Loucy (cell line): Measurements from ENCODE around the gene KCNQ5.

Source experiments
- H2AFZ ChIP-seq: fragments of 200-600 bp; sonication (generic); 2 replicates; pipeline ENCODE4 v1.6.0; 2016; ENCODE audit warnings: antibody characterized with exemption, mild to moderate bottlenecking, low read length, moderate library complexity
- H3F3A ChIP-seq: fragments of 200-600 bp; 2 replicates; pipeline ENCODE4 v1.6.0; 2016; ENCODE audit warnings: antibody characterized with exemption, low read depth, mild to moderate bottlenecking
- H3K27me3 ChIP-seq: fragments of 200-600 bp; sonication (generic); 2 replicates; pipeline ENCODE4 v1.6.1; 2014; ENCODE audit warnings: low read length, mild to moderate bottlenecking; ENCODE audit not compliant: insufficient read depth, poor library complexity, severe bottlenecking
- H3K36me3 ChIP-seq: fragments of 200-600 bp; sonication (generic); 2 replicates; pipeline ENCODE4 v1.6.1; 2016; ENCODE audit warnings: low read length; ENCODE audit not compliant: insufficient read depth
- H3K4me1 ChIP-seq: fragments of 200-600 bp; sonication (generic); 2 replicates; pipeline ENCODE4 v1.5.1; 2014; ENCODE audit warnings: low read length, mild to moderate bottlenecking; ENCODE audit not compliant: insufficient read depth, poor library complexity, severe bottlenecking
- H3K4me2 ChIP-seq: fragments of 200-600 bp; sonication (generic); 2 replicates; pipeline ENCODE4 v1.6.0; 2014; ENCODE audit warnings: antibody characterized with exemption, low read length, low read depth, mild to moderate bottlenecking; ENCODE audit not compliant: poor library complexity, severe bottlenecking
- H3K4me3 ChIP-seq: fragments of 200-600 bp; sonication (generic); 2 replicates; pipeline ENCODE4 v1.5.1; 2014; ENCODE audit warnings: low read length, mild to moderate bottlenecking, mixed read lengths; ENCODE audit not compliant: poor library complexity, severe bottlenecking
- H3K79me2 ChIP-seq: fragments of 200-600 bp; sonication (generic); 2 replicates; pipeline ENCODE4 v1.6.1; 2014; ENCODE audit warnings: low read length; ENCODE audit not compliant: insufficient read depth
- H3K9ac ChIP-seq: fragments of 200-600 bp; sonication (generic); 2 replicates; pipeline ENCODE4 v1.6.0; 2014; ENCODE audit warnings: mild to moderate bottlenecking, low read depth, low read length, moderate library complexity; ENCODE audit not compliant: poor library complexity, severe bottlenecking
- H3K9me2 ChIP-seq: fragments of 200-600 bp; sonication (generic); replicated peaks from 2 replicates; pipeline ENCODE4 v1.6.1; 2016; ENCODE audit warnings: low read depth, low read length, mixed read lengths
- H3K9me3 ChIP-seq: fragments of 200-600 bp; sonication (generic); 2 replicates; pipeline ENCODE4 v1.6.1; 2014; ENCODE audit warnings: mild to moderate bottlenecking, antibody characterized with exemption, low read length, low read depth; ENCODE audit not compliant: insufficient read depth
- H4K20me1 ChIP-seq: fragments of 200-600 bp; sonication (generic); 2 replicates; pipeline ENCODE4 v1.6.0; 2014; ENCODE audit warnings: antibody characterized with exemption, low read length, mild to moderate bottlenecking; ENCODE audit not compliant: insufficient read depth, poor library complexity, severe bottlenecking
- EZH2phosphoT487 ChIP-seq: fragments of 200-600 bp; IDR thresholded peaks from 2 replicates; pipeline ENCODE4 v1.6.1; 2018; ENCODE audit warnings: antibody characterized with exemption, mild to moderate bottlenecking, moderate library complexity, borderline replicate concordance
- TF ChIP-seq, protein P1 (sequence below): fragments of 200-600 bp; sonication (generic); conservative IDR thresholded peaks from 2 replicates; pipeline ENCODE4 v1.5.1; 2014; ENCODE audit warnings: mild to moderate bottlenecking, antibody characterized with exemption, low read length

Gene KCNQ5

DNA sequence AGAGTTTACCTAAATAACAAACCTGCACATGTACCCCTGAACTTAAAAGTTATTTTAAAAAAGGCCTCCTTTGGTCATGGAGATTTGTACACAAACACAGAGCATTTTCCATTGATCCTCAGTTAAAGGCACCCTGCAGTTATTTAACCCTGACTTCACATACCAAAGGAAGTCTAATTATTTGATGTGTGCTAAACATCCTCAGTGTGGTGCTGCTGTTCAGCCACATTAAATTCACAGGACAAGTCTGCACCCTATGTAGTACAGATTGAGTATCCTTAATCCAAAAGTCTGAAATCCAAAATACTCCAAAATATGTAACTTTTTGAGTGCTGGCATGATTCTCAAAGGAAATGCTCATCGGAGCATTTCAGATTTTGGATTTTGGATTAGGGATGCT, 21.4 kb downstream of the KCNQ5 start:
- Histone ChIP-seq H3K27me3 (no peaks in the 10 kb centered on the region), H3K4me3 (no peak overlapping the region), H3K9me3 (no peaks in the 10 kb centered on the region), H2AFZ (no peak overlapping the region), H3F3A (no peaks in the 10 kb centered on the region), H3K79me2 (no peaks in the 10 kb centered on the region), H3K4me2 (no peak overlapping the region), H4K20me1 (no peaks in the 10 kb centered on the region), H3K4me1 (no peaks in the 10 kb centered on the region), H3K9ac (no peak overlapping the region), H3K9me2 (no peaks in the 10 kb centered on the region), H3K36me3 (no peaks in the 10 kb centered on the region)
- TF ChIP-seq, protein P1, sequence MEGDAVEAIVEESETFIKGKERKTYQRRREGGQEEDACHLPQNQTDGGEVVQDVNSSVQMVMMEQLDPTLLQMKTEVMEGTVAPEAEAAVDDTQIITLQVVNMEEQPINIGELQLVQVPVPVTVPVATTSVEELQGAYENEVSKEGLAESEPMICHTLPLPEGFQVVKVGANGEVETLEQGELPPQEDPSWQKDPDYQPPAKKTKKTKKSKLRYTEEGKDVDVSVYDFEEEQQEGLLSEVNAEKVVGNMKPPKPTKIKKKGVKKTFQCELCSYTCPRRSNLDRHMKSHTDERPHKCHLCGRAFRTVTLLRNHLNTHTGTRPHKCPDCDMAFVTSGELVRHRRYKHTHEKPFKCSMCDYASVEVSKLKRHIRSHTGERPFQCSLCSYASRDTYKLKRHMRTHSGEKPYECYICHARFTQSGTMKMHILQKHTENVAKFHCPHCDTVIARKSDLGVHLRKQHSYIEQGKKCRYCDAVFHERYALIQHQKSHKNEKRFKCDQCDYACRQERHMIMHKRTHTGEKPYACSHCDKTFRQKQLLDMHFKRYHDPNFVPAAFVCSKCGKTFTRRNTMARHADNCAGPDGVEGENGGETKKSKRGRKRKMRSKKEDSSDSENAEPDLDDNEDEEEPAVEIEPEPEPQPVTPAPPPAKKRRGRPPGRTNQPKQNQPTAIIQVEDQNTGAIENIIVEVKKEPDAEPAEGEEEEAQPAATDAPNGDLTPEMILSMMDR, result no peak
- TF ChIP-seq EZH2phosphoT487, result no peak

DNA sequence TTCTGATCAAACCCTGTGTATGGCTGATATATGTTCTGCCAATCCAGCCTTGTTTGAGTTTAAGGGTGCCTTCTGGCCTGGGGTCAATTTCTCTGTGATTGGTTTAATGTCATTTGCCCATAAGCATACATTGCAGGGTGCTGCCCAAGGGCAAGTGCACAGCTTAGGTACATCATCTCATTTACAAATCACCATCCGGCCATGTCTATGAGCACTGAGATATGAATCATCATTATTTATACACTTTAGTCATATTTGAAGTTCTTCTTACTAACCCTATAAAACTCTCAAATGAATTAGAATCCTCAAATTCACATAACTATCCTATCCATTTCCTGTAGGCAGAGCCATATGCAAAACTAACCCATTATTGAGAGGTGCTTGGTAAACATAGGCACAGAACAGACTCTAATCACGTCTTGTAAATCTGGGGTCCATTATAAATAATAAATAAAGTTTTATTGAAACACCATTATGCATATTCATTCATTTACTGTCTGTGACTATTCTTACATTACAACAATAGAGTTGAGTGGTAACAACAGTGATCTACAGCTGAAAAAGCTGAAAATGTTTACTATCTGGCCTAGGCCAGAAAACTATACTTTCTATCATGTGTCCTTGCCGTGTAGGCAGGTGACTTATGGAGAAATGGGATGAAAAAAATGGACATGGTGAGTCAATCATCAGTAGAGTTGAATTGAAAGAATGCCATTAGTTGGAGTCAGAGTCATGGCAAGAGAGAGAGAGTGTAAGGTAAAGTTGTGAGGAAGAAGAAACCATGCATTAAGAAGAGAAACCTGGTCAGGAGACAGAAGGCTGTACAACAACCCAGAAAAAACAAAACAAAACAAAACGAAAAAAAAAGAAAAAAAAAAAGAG, 25.0 kb downstream of the KCNQ5 start:
- no peak overlapping the region for H3K4me3 ChIP-seq
- H3K9ac ChIP-seq, result no peak overlapping the region
- no peaks in the 10 kb centered on the region for H4K20me1 ChIP-seq
- no peak overlapping the region for H2AFZ ChIP-seq
- no peaks in the 10 kb centered on the region for H3K79me2 ChIP-seq
- TF ChIP-seq, protein P1, result no peak
- no peak for TF ChIP-seq EZH2phosphoT487
- H3K36me3 ChIP-seq, result no peaks in the 10 kb centered on the region
- H3K27me3 ChIP-seq, result no peaks in the 10 kb centered on the region
- no peaks in the 10 kb centered on the region for H3F3A ChIP-seq
- H3K4me2 ChIP-seq, result no peak overlapping the region
- H3K9me3 ChIP-seq, result no peaks in the 10 kb centered on the region
- no peaks in the 10 kb centered on the region for H3K4me1 ChIP-seq
- H3K9me2 ChIP-seq, result no peaks in the 10 kb centered on the region

DNA sequence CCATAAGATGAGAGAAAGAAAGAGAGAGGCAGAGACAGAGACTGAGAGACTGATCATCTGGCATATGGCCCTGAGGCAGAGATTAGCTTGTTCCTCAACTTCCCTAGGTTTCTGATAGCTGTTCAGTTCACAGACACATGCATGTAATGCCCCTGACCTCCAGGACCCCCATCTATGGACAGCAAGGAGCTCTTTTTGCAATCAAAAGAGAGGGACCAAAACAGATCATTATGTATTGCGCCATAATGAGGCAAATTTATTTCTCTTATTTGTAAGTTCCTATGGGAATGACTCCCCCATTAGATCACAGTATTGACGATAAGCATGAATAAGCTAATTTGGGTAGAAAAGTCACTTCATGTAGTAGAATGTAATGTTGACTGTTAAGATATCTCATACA, 25.6 kb downstream of the KCNQ5 start:
- Histone ChIP-seq H3K4me1 (no peaks in the 10 kb centered on the region), H4K20me1 (no peaks in the 10 kb centered on the region), H3K9ac (no peak overlapping the region), H2AFZ (no peak overlapping the region), H3K27me3 (no peaks in the 10 kb centered on the region), H3K79me2 (no peaks in the 10 kb centered on the region), H3K4me2 (no peak overlapping the region), H3K4me3 (no peak overlapping the region), H3K36me3 (no peaks in the 10 kb centered on the region), H3K9me3 (no peaks in the 10 kb centered on the region), H3F3A (no peaks in the 10 kb centered on the region), H3K9me2 (no peaks in the 10 kb centered on the region)
- TF ChIP-seq, protein P1, result no peak
- no peak for TF ChIP-seq EZH2phosphoT487
